B cell (primary cell): ENCODE measurements around the gene LAP3.
A peak's percentile ranks its signal among the peaks of the same experiment; 100 is the strongest.

Experiments used
- CTCF ChIP-seq: fragments of 200-600 bp; IDR thresholded peaks from one replicate; pipeline ENCODE4 v1.8.0; 2022; ENCODE audit warnings: antibody characterized with exemption, mild to moderate bottlenecking
- EZH2 ChIP-seq: IDR thresholded peaks from 2 replicates; pipeline ENCODE4 v1.6.1; 2012; ENCODE audit warnings: borderline replicate concordance, low read depth, mild to moderate bottlenecking, moderate library complexity, low read length; ENCODE audit not compliant: insufficient read depth, poor library complexity, severe bottlenecking

- TF ChIP-seq CTCF (peak; percentile 93), EZH2 (no peak)
Observed at GRCh38 chr4:17636696-17637622, 60.0 kb downstream of the LAP3 start.
